Endometrial microvascular endothelial cells (primary cell): Measurements from ENCODE around the gene STON1. TPM values are rescaled to one million over a fixed set of nuclear protein-coding genes. Genes with fewer than 3 reads are reported as not detected.
"Not testable (repeated sequence)": the region's sequence is repeated elsewhere in the genome, so short reads cannot be mapped to it uniquely, and the experiment has no call there.

Experiments used
- in situ Hi-C: cut with HindIII; loops from 2 replicates; pipeline ENCODE4 v1.10.0; 2017; ENCODE audit warnings: low sequenced_read_pairs, low pct_unique_long_range_greater_than_20kb; ENCODE audit errors: inconsistent ontology term
- total RNA-seq: library from RNA; depleted of rRNA; stranded (reverse); fragments of >200 nt; gene quantifications from one replicate; pipeline ENCODE4 v1.2.3, GENCODE V29; 2015; ENCODE audit errors: inconsistent ontology term

Gene STON1
- total RNA-seq, result 7.0 TPM

- in situ Hi-C loops, result no loop called here
Observed at GRCh38 chr2:48530033-48530811, at the start of gene STON1. TSS of gene STON1 (plus strand) at chr2:48530154. CDS start at chr2:48580634, 50,480 bp downstream.

GRCh38 chr2:48480526-48480925 is 49.4 kb upstream of the STON1 start:
- in situ Hi-C loops, result no loop called here

- in situ Hi-C loops, result no loop called here
Observed at GRCh38 chr2:48482313-48482712, 47.6 kb upstream of the STON1 start.

GRCh38 chr2:48482769-48483168 is 47.2 kb upstream of the STON1 start:
- in situ Hi-C loops, result no loop called here

- in situ Hi-C loops, result no loop called here
Observed at GRCh38 chr2:48483506-48483905, 46.4 kb upstream of the STON1 start.

- in situ Hi-C loops, result no loop called here
Observed at GRCh38 chr2:48483916-48484315, 46.0 kb upstream of the STON1 start.

GRCh38 chr2:48488545-48488944 is 41.4 kb upstream of the STON1 start:
- in situ Hi-C loops, result no loop called here

GRCh38 chr2:48496849-48497248 is 33.1 kb upstream of the STON1 start:
- in situ Hi-C loops, result no loop called here

- in situ Hi-C loops, result no loop called here
Observed at GRCh38 chr2:48504647-48505327, 25.2 kb upstream of the STON1 start.

GRCh38 chr2:48507111-48507510 is 22.8 kb upstream of the STON1 start:
- in situ Hi-C loops, result no loop called here

- in situ Hi-C loops, result no loop called here
Observed at GRCh38 chr2:48508461-48509124, 21.4 kb upstream of the STON1 start.

GRCh38 chr2:48510329-48510728 is 19.6 kb upstream of the STON1 start:
- in situ Hi-C loops, result no loop called here

GRCh38 chr2:48511849-48512470 is 18.0 kb upstream of the STON1 start:
- in situ Hi-C loops, result no loop called here

GRCh38 chr2:48512571-48512970 is 17.4 kb upstream of the STON1 start:
- in situ Hi-C loops, result no loop called here

- in situ Hi-C loops, result no loop called here
Observed at GRCh38 chr2:48514348-48515003, 15.5 kb upstream of the STON1 start.

GRCh38 chr2:48515513-48515985 is 14.4 kb upstream of the STON1 start:
- in situ Hi-C loops, result no loop called here

- in situ Hi-C loops, result no loop called here
Observed at GRCh38 chr2:48519593-48519992, 10.4 kb upstream of the STON1 start.

GRCh38 chr2:48524756-48525155 is 5.2 kb upstream of the STON1 start:
- in situ Hi-C loops, result not testable (repeated sequence)
